Naive thymus-derived CD4-positive, alpha-beta T cell (primary cell): ENCODE results near the gene TRIM61. TPM values are rescaled to one million over a fixed set of nuclear protein-coding genes. Genes with fewer than 3 reads are reported as not detected.
A peak's percentile ranks its signal among the peaks of the same experiment; 100 is the strongest.

Source experiments
- ATAC-seq: fragments of 150-1000 bp; cut with Tn5 transposase; 2 replicates; pipeline ENCODE4 v1.10.0; 2021; ENCODE audit warnings: mild to moderate bottlenecking, moderate library complexity
- CTCF ChIA-PET: fragments of 350-600 bp; sonication (Branson Sonifier 250); formaldehyde crosslinking; loops from one replicate; lab custom pipeline; 2021; ENCODE audit warnings: antibody characterized with exemption; lab: Charles Lee
- POLR2A ChIA-PET: fragments of 350-600 bp; sonication (Branson Sonifier 250); formaldehyde crosslinking; loops from one replicate; lab custom pipeline; 2021; ENCODE audit warnings: antibody characterized with exemption, inconsistent platforms; lab: Charles Lee
- DNase-seq, 9 donors: peaks; one replicate each; pipeline versions ENCODE4 v3.0.0 to v3.0.0-alpha.2; 2020 to 2022; ENCODE audit warnings: mixed read lengths in 1 of 9
- H3K27ac ChIP-seq: one replicate; pipeline ENCODE4 v1.7.0; 2013; ENCODE audit warnings: mild to moderate bottlenecking, low read depth, low read length, moderate library complexity
- H3K27me3 ChIP-seq, 2 donors: one replicate each; pipeline ENCODE4 v1.7.0; 2013; ENCODE audit warnings: low read length in 2 of 2, mild to moderate bottlenecking in 2 of 2, moderate library complexity in 2 of 2; ENCODE audit not compliant: control insufficient read depth in 2 of 2, insufficient read depth in 2 of 2
- H3K36me3 ChIP-seq, 3 experiments: 1 replicate in 2 of 3; 2 replicates in 1 of 3; pipeline ENCODE4 v1.7.0; 2013; ENCODE audit warnings: low read length in 3 of 3, mild to moderate bottlenecking in 3 of 3, moderate library complexity in 1 of 3; ENCODE audit not compliant: insufficient read depth in 3 of 3, control insufficient read depth in 2 of 3
- H3K4me1 ChIP-seq, 2 donors: one replicate each; pipeline ENCODE4 v1.7.0; 2013; ENCODE audit warnings: low read length in 2 of 2, mild to moderate bottlenecking in 2 of 2, moderate library complexity in 1 of 2; ENCODE audit not compliant: control insufficient read depth in 2 of 2, insufficient read depth in 2 of 2
- H3K4me3 ChIP-seq: 2 replicates; pipeline ENCODE4 v1.7.0; 2013; ENCODE audit warnings: mild to moderate bottlenecking, low read length
- H3K9me3 ChIP-seq, 3 experiments: 1 replicate in 2 of 3; 2 replicates in 1 of 3; pipeline ENCODE4 v1.7.0; 2013; ENCODE audit warnings: low read length in 3 of 3; ENCODE audit not compliant: control insufficient read depth in 2 of 3
- H3K27ac Mint-ChIP-seq, 9 donors: one replicate each; pipeline ENCODE4 v1.8.0; 2020 to 2022; ENCODE audit warnings: mixed read lengths in 9 of 9, mild to moderate bottlenecking in 8 of 9, moderate library complexity in 5 of 9, inconsistent platforms in 2 of 9
- H3K27me3 Mint-ChIP-seq, 5 donors: one replicate each; pipeline ENCODE4 v1.8.0; 2021 to 2022; ENCODE audit warnings: mixed read lengths in 5 of 5, mild to moderate bottlenecking in 1 of 5
- H3K36me3 Mint-ChIP-seq, 5 donors: one replicate each; pipeline ENCODE4 v1.8.0; 2020 to 2022; ENCODE audit warnings: mixed read lengths in 5 of 5, mild to moderate bottlenecking in 3 of 5, inconsistent platforms in 1 of 5
- H3K4me1 Mint-ChIP-seq, 7 donors: one replicate each; pipeline ENCODE4 v1.8.0; 2020 to 2022; ENCODE audit warnings: mixed read lengths in 7 of 7, mild to moderate bottlenecking in 3 of 7, inconsistent platforms in 1 of 7
- H3K4me3 Mint-ChIP-seq, 10 donors: one replicate each; pipeline ENCODE4 v1.8.0; 2020 to 2022; ENCODE audit warnings: mild to moderate bottlenecking in 10 of 10, mixed read lengths in 10 of 10, moderate library complexity in 6 of 10, inconsistent platforms in 2 of 10
- H3K9me3 Mint-ChIP-seq, 11 donors: one replicate each; pipeline ENCODE4 v1.8.0; 2020 to 2022; ENCODE audit warnings: mixed read lengths in 11 of 11, mild to moderate bottlenecking in 4 of 11, inconsistent platforms in 1 of 11, moderate library complexity in 1 of 11
- intact Hi-C, 2 donors: fragments of 100-400 bp; cut with micrococcal nuclease; formaldehyde crosslinking; loops; one replicate each; pipeline ENCODE4 v1.15.1; 2023
- polyA plus RNA-seq, 2 donors: library from polyadenylated mRNA; unstranded; fragments of 300-500 nt; fragmentation: Illumina TruSeq; gene quantifications; one replicate each; pipeline ENCODE4 v1.2.3, GENCODE V29; 2021
- total RNA-seq, 6 experiments: library from RNA in 5 of 6; stranded (reverse) in 5 of 6; gene quantifications; 1 replicate in 5 of 6; 2 replicates in 1 of 6; pipeline ENCODE4 v1.2.3 and lab custom pipeline; 2021 to 2026

TRIM61 gene
- total and polyA plus RNA-seq, 7 experiments from 2014 or later = 0.34 to 4.0 (median 1.1) TPM

DNA sequence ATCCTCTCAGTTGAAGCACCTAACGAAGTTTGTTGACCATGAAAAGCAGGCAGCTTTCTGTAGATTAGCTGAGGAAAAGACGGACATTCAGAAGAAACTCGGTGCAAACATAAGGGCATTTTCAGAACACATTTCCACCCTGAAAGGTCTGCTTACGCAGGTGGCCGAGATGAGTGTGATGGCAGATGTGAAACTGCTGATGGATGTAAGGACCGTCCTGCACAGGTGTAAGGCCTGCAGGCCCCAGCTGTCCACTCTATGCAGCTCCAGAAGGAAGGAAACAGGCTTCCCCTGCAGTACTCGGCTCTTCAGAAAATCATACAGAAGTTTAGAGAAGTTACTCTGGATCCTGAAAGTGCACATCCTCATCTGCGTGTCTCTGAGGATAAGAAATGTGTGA, 33.5 kb upstream of the TRIM61 start:
- H3K4me3 Mint-ChIP-seq = no peak overlapping the region
- H3K4me1 Mint-ChIP-seq = peaks cover 0 to 15% (median 0%) of the 10 kb centered on the region in 7 donors
- H3K36me3 Mint-ChIP-seq = peaks cover 0 to 4% (median 0%) of the 10 kb centered on the region in 5 donors
- H3K36me3 ChIP-seq = no peaks in the 10 kb centered on the region
- no peak overlapping the region for H3K27ac Mint-ChIP-seq
- ChIA-PET POLR2A (no interaction called here), CTCF (no interaction called here)
- no peak for ATAC-seq
- no peaks in the 10 kb centered on the region for H3K27me3 ChIP-seq
- intact Hi-C loops = no loop called here
- DNase-seq = no peak
- peaks cover 8 to 41% (median 24%) of the 10 kb centered on the region in 5 donors for H3K27me3 Mint-ChIP-seq
- no peaks in the 10 kb centered on the region for H3K9me3 ChIP-seq
- H3K4me1 ChIP-seq = no peaks in the 10 kb centered on the region
- no peak overlapping the region for H3K4me3 ChIP-seq
- no peaks in the 10 kb centered on the region for H3K9me3 Mint-ChIP-seq
- no peak overlapping the region for H3K27ac ChIP-seq

DNA sequence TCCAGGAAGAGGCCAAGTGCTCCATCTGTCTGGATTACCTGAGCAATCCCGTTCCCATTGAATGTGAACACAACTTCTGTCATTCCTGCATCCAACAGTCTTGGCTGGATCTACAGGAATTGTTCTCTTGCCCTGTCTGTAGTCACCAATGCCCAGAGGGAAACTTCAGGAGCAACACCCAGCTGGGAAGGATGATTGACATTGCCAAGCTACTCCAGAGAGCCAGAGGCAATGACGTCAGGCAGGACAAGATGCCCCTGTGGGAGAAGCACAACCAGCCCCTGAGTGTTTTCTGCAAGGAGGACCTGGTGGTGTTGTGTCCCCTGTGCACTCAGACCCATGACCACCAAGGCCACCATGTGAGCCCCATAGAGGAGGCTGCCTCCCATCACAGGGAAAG, 33.0 kb upstream of the TRIM61 start:
- CTCF ChIA-PET = no interaction called here
- H3K27me3 Mint-ChIP-seq = peaks cover 9 to 40% (median 24%) of the 10 kb centered on the region in 5 donors
- intact Hi-C loops = no loop called here
- H3K27ac ChIP-seq = no peak overlapping the region
- H3K36me3 ChIP-seq = no peaks in the 10 kb centered on the region
- POLR2A ChIA-PET = no interaction called here
- H3K27me3 ChIP-seq = no peaks in the 10 kb centered on the region
- H3K4me3 Mint-ChIP-seq = no peak overlapping the region
- H3K27ac Mint-ChIP-seq = no peak overlapping the region
- no peaks in the 10 kb centered on the region for H3K9me3 Mint-ChIP-seq
- ATAC-seq = no peak
- H3K4me1 ChIP-seq = no peaks in the 10 kb centered on the region
- no peaks in the 10 kb centered on the region for H3K9me3 ChIP-seq
- H3K4me1 Mint-ChIP-seq = peaks cover 0 to 15% (median 0%) of the 10 kb centered on the region in 7 donors
- no peak overlapping the region for H3K4me3 ChIP-seq
- DNase-seq = no peak
- peaks cover 0 to 4% (median 0%) of the 10 kb centered on the region in 5 donors for H3K36me3 Mint-ChIP-seq

DNA sequence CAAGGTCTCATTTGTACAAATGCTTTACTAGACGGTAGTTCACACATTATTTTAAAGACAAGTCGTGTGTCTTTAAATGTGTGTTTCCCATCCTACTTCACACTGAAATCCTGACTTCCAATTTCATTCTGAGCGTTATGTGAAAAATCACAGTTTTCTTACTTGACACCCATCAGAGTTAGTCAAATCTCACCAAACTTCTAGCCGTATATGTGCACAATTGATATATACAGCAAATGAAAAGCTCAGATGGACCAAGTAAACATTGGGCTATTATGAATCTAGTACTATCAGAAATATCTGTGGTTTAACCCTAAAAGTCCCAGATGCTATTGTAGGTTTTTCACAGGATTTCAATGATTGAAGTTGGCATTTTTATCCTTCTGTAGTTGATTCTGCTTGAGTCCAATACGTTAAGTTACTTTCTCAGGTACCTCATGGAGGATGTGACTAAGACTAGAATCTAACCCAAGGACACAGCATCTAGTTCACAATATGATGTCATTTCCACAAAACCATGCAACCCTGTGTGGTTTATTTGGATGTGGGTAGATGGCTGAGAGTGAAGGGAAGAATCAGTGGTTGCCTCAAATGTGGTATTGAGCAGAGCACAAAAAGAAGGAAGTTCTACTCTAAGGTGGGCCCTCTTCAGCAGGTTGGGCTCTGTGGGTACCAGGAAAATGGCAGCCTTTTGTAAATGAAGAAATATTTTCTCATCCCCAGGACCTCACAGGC, 32.2 kb upstream of the TRIM61 start:
- Mint-ChIP-seq H3K36me3 (peaks cover 0 to 4% (median 0%) of the 10 kb centered on the region in 5 donors), H3K27ac (peak overlapping the region in 1 of 9 donors; percentile 26), H3K4me3 (peak overlapping the region in 1 of 10 donors; percentile 8), H3K27me3 (peaks cover 9 to 35% (median 24%) of the 10 kb centered on the region in 5 donors), H3K4me1 (peaks cover 0 to 15% (median 0%) of the 10 kb centered on the region in 7 donors), H3K9me3 (no peaks in the 10 kb centered on the region)
- DNase-seq (peak in 1 of 9 donors; percentile 40), ATAC-seq (no peak)
- Histone ChIP-seq H3K36me3 (no peaks in the 10 kb centered on the region), H3K27ac (no peak overlapping the region), H3K27me3 (no peaks in the 10 kb centered on the region), H3K4me1 (no peaks in the 10 kb centered on the region), H3K4me3 (no peak overlapping the region), H3K9me3 (no peaks in the 10 kb centered on the region)
- intact Hi-C loops = no loop called here
- ChIA-PET CTCF (no interaction called here), POLR2A (no interaction called here)

DNA sequence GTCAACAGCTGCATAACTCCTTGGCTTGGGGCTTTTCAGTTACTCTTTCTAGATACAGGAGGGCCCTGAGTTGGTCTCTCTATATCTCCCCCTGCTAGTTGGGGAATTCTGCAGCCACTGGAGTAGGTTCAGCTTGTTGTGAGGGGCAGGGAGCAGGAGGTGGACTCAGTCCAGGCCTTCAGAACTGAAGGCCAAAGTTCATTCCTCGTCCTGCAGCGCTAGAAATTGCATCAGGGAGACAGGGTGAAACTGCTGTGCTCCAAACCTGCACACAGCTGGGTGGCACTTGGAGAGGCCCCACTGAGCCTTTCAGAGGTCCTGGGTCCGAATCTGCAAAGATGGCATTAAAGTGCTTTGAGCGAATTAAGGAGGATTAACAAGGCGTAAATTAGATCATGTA, 29.4 kb upstream of the TRIM61 start:
- Histone ChIP-seq H3K4me3 (no peak overlapping the region), H3K4me1 (no peaks in the 10 kb centered on the region), H3K9me3 (no peaks in the 10 kb centered on the region), H3K27ac (no peak overlapping the region), H3K36me3 (no peaks in the 10 kb centered on the region), H3K27me3 (no peaks in the 10 kb centered on the region)
- Mint-ChIP-seq H3K4me1 (peaks cover 0 to 12% (median 0%) of the 10 kb centered on the region in 7 donors), H3K9me3 (no peaks in the 10 kb centered on the region), H3K27ac (no peak overlapping the region), H3K36me3 (no peaks in the 10 kb centered on the region), H3K27me3 (peaks cover 9 to 33% (median 21%) of the 10 kb centered on the region in 5 donors), H3K4me3 (no peak overlapping the region)
- no peak for ATAC-seq
- intact Hi-C loops = no loop called here
- CTCF ChIA-PET = no interaction called here
- no peak for DNase-seq
- POLR2A ChIA-PET = no interaction called here

- DNase-seq (no peak), ATAC-seq (no peak)
- H3K9me3 Mint-ChIP-seq = no peaks in the 10 kb centered on the region
- Histone ChIP-seq H3K27me3 (no peaks in the 10 kb centered on the region), H3K36me3 (no peaks in the 10 kb centered on the region), H3K27ac (no peak overlapping the region), H3K4me1 (no peaks in the 10 kb centered on the region), H3K9me3 (no peaks in the 10 kb centered on the region), H3K4me3 (no peak overlapping the region)
- H3K4me3 Mint-ChIP-seq = no peak overlapping the region
- no peak overlapping the region for H3K27ac Mint-ChIP-seq
- POLR2A ChIA-PET = no interaction called here
- peaks cover 9 to 33% (median 19%) of the 10 kb centered on the region in 5 donors for H3K27me3 Mint-ChIP-seq
- intact Hi-C loops = no loop called here
- no peaks in the 10 kb centered on the region for H3K36me3 Mint-ChIP-seq
- CTCF ChIA-PET = no interaction called here
- H3K4me1 Mint-ChIP-seq = peaks cover 0 to 12% (median 0%) of the 10 kb centered on the region in 7 donors
Observed at GRCh38 chr4:165006456-165006855, 29.0 kb upstream of the TRIM61 start.

- Mint-ChIP-seq H3K27ac (no peak overlapping the region), H3K4me3 (no peak overlapping the region), H3K4me1 (peaks cover 0 to 12% (median 0%) of the 10 kb centered on the region in 7 donors), H3K9me3 (no peaks in the 10 kb centered on the region), H3K27me3 (peaks cover 9 to 25% (median 15%) of the 10 kb centered on the region in 5 donors), H3K36me3 (no peaks in the 10 kb centered on the region)
- POLR2A ChIA-PET = no interaction called here
- ATAC-seq (no peak), DNase-seq (no peak)
- CTCF ChIA-PET = no interaction called here
- intact Hi-C loops = no loop called here
- Histone ChIP-seq H3K36me3 (no peaks in the 10 kb centered on the region), H3K4me1 (no peaks in the 10 kb centered on the region), H3K27ac (no peak overlapping the region), H3K27me3 (no peaks in the 10 kb centered on the region), H3K4me3 (no peak overlapping the region), H3K9me3 (no peaks in the 10 kb centered on the region)
Observed at GRCh38 chr4:165005352-165005925, 28.0 kb upstream of the TRIM61 start.
